VCaP (cell line): ENCODE data around the gene KRTAP23-1.

ENCODE experiments used
- H3K27ac ChIP-seq: fragments of 450-650 bp; 2 replicates; pipeline ENCODE4 v1.5.1; 2017
- TF ChIP-seq, protein P1 (sequence below): fragments of 450-650 bp; conservative IDR thresholded peaks from 2 replicates; pipeline ENCODE4 v1.5.1; 2017; ENCODE audit warnings: mild to moderate bottlenecking, moderate library complexity

The KRTAP23-1 gene

GRCh38 chr21:30306884-30307283, 41.5 kb downstream of the KRTAP23-1 start:
- TF ChIP-seq, protein P1, sequence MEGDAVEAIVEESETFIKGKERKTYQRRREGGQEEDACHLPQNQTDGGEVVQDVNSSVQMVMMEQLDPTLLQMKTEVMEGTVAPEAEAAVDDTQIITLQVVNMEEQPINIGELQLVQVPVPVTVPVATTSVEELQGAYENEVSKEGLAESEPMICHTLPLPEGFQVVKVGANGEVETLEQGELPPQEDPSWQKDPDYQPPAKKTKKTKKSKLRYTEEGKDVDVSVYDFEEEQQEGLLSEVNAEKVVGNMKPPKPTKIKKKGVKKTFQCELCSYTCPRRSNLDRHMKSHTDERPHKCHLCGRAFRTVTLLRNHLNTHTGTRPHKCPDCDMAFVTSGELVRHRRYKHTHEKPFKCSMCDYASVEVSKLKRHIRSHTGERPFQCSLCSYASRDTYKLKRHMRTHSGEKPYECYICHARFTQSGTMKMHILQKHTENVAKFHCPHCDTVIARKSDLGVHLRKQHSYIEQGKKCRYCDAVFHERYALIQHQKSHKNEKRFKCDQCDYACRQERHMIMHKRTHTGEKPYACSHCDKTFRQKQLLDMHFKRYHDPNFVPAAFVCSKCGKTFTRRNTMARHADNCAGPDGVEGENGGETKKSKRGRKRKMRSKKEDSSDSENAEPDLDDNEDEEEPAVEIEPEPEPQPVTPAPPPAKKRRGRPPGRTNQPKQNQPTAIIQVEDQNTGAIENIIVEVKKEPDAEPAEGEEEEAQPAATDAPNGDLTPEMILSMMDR, result no peak
- peak overlapping the region; percentile 58 for H3K27ac ChIP-seq

DNA sequence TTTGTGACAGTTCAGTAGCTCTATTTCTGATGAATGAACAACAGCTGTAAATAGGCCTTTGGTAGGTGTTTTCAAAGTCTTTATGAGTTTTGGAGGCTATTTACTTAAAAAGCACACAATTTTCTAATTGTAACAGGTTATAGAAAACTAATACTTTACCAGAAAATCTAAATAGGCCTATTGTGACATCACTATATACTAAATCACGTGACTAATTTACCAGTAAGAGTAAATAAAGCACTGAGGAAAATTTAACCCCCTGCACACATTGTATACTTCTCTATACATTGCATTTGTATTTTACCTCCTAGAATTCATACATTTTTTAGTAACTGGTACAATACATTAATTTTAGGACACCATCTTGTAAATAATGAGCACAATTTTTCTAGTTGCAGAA, 43.3 kb downstream of the KRTAP23-1 start:
- TF ChIP-seq, protein P1, result no peak
- no peak overlapping the region for H3K27ac ChIP-seq
